Hematopoietic multipotent progenitor cell (in vitro differentiated cells): ENCODE measurements around the gene DLK2. TPM values are rescaled to one million over a fixed set of nuclear protein-coding genes. Genes with fewer than 3 reads are reported as not detected.
A peak's percentile ranks its signal among the peaks of the same experiment; 100 is the strongest.
"Not testable (repeated sequence)": the region's sequence is repeated elsewhere in the genome, so short reads cannot be mapped to it uniquely, and the experiment has no call there.

Experiments used
- DNase-seq, 3 donors: peaks; one replicate each; pipeline ENCODE4 v3.0.0-alpha.2; 2011 to 2015; ENCODE audit warnings: low read depth in 2 of 3, low spot score in 2 of 3
- total RNA-seq: library from RNA; depleted of rRNA; stranded (reverse); fragments of >200 nt; gene quantifications from one replicate; pipeline ENCODE4 v1.2.3, GENCODE V29; 2012

DLK2 gene
- total RNA-seq, 1 donor, result 0.27 TPM

DNA sequence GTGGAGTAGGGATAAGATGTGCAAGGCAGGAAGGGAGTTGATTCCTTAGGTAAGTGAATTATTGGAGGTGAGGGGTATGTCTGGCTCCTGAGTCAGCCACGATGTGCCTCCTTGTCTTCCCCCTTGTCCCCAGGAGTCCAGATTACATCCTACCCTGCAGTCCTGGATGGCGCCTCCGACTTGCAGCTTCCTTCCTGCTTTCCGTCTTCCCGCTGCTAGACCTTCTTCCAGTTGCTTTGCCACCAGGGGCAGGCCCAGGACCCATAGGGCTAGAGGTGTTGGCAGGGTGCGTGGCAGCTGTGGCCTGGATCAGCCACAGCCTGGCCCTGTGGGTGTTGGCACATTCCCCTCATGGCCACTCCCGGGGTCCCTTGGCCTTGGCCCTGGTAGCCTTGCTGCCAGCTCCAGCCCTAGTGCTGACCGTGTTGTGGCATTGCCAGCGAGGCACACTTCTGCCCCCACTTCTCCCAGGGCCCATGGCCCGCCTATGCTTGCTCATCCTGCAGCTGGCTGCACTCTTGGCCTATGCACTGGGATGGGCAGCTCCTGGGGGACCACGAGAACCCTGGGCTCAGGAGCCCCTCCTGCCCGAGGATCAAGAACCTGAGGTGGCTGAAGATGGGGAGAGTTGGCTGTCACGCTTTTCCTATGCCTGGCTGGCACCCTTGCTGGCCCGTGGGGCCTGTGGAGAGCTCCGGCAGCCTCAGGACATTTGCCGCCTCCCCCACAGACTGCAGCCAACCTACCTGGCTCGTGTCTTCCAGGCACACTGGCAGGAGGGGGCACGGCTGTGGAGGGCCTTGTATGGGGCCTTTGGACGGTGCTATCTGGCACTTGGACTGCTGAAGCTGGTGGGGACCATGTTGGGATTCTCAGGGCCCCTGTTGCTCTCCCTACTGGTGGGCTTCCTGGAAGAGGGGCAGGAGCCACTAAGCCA, 23.1 kb downstream of the DLK2 start:
- DNase-seq, result no peak

DNA sequence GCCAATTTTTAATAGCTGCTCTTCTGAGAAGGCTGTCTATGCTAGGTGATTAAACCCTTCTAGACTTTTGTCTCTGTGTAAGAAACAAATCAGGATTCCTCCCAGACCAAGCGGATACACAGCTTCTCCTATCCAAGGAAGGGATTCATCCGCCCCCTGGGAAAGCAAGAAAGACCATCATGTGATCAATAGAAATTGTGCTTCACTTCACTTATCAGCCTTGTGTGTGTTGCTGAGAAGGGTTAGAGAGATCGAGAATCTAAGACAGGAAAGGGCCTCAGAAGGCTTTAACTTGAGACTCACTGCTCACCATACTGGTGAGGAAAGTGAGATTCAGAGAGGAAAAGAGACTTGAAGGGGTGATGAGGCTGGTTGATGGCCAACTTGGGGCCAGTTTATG, 26.5 kb downstream of the DLK2 start:
- DNase-seq, result no peak

DNA sequence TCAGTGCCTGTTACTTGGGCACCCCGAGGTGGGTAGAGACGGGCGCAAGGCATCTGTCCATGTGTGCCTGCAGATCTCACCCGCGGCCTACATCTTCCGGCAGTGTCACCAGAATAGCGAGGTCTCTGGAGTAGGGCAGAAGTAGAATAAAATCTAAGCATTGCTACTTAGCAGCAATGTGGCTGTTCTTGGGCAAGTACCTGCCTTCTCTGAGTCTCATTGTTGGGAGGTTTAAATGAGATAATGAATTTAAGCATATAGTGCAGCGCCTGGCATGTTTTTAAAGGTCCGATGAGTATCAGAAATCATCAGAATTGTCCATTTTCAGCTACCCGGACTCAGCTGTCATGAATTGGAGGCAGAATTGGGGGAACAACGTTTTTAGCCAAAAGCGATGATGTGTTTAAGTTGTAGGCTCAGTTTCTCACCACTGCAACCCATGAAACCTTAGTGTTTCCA, 27.2 kb downstream of the DLK2 start:
- peak in 1 of 3 donors; percentile 5 for DNase-seq

DNA sequence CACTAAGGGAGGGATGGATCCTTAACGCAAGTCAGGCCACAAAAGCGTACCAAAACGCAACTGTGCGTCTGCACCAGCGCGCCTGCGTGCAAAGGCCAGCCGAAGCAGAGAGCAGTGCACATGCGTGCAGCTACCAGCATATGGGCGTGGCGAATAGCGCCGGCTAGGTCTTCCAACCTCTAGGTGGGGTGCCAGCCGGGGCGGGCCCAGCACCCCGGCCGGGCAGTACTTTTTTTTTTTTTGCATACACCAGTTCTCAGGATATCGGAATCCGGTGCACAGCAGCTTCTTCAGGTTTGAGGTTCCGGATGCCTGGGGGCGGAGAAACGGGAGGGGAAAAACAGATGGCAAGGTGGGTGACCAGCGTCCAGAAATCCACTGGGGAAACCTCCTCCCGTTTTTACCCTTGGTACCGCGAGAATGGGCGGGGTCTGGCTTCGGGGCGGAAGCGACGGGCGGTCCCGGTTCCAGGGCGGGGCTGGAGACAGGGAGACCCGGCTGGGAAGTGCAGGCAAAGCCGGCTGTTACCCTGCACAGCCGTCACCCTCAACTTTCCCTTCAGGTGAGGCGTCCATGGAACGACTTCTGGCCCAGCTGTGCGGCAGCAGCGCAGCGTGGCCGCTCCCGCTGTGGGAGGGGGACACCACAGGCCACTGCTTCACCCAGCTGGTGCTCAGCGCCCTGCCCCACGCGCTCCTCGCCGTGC, 27.8 kb downstream of the DLK2 start, which contains the start of gene ABCC10:
ABCC10 (plus strand) TSS at position 136 of the 706 bp plus-strand sequence; CDS start at position 574, 438 bp downstream.
- DNase-seq, result peak; percentile 88 to 96 (median 94)

DNA sequence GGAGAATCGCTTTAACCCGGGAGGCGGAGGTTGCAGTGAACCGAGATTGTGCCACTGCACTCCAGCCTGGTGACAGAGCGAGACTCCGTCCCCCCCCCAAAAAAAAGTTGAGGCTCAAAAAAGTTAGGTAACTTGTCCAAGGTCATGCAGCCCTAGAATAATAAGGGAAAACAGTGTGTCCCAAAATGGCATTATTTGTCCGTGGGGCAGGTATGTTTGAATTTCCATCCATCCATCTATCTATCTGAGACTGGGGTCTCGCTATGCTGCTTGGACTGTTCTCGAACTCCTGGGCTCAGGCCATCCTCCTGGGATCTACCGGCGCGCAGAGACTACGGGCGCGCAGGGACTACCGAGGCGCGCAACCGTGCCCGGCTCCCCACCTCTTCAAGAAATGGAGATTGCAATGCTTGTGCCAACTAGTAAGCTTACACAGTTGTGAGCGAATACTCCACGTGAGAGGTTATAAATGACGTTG, 28.4 kb downstream of the DLK2 start:
- DNase-seq, result no peak

DNA sequence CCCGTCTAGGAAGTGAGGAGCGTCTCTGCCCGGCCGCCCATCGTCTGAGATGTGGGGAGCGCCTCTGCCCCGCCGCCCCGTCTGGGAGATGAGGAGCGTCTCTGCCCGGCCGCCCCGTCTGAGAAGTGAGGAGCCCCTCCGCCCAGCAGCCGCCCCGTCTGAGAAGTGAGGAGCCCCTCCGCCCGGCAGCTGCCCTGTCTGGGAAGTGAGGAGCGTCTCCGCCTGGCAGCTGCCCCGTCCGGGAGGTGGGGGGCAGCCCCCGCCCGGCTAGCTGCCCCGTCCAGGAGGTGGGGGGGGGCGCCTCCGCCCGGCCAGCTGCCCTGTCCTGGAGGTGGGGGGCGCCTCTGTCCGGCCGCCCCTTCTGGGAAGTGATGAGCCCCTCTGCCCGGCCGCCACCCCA, 30.3 kb downstream of the DLK2 start:
- not testable (repeated sequence) for DNase-seq

DNA sequence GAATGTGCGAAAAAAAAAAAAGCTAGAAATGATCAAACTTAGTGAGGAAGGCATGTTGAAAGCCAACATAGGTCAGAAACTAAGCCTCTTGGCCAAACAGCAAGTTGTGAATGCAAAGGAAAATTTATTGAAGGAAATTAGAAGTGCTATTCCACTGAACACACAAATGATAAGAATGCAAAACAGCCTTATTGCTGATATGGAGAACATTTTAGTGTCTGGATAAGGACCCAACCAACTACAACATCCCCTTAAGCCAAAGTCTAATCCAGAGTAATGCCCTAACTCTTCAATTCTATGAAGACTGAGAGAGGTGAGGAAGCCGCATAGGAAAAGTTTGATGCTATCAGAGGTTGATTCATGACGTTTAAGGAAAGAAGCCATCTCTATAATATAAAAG, 33.5 kb downstream of the DLK2 start:
- no peak for DNase-seq

DNA sequence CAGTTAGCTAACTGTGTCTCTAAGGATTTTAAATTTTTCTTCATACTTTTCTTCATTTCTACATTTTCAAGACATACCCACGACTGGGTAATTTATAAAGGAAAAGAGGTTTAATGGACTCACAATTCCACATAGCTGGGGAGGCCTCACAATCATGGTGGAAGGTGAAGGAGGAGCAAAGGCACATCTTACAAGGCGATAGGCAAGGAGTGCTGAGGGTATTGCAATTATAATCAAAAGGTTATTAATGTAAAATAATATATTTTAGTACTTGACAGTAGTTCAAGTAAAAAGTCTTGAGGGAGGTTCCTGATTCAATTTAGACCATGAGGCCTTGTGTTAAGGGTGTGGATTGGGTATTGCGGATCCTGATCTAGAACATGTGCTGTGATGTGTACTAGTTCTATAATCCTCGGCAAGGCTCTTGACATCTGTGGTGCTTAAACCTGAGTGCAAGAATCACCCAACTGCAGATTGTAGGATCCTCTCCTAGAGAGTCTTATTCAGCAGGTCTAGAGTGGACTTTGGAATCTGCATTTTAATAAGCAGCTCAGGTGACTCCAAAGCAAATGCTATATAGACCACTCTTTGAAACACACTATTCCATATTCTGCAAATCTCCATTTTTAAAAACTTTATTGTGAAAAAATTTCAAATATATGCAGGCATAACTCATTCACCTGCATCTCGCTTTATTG, 35.2 kb downstream of the DLK2 start:
- no peak for DNase-seq

DNA sequence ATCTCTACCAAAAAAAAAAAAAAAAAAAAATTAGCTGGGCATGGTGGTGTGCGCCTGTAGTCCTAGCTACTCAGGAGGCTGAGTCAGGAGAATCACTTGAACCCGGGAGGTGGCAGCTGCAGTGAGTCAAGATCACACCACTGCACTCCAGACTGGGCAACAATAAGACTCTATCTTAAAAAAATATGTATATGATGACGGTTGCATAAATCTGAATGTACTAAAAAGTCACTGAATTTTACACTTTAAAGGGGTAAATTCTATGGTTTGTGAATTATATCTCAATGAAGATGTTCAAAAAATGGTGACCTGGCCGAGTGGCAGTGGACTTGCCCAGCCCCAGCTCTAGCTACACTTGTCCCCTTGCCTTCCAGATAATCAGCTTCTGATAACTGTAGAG, 38.4 kb downstream of the DLK2 start:
- DNase-seq, result no peak

DNA sequence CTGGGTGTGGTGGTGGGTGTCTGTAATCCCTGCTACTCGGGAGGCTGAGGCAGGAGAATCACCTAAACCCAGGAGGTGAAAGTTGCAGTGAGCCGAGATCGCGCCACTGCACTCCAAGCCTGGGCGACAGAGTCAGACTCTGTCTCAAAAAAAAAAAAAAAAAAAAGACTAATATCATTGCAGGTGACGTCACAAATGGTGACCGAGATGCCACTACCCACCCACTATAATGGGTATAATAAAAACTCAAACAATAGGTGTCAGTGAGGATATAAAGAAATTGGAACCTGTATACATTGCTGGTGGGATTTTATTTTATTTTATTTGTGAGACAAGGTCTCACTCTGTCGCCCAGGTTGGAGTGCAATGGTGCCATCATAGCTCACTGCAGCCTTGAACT, 40.1 kb downstream of the DLK2 start:
- not testable (repeated sequence) for DNase-seq

DNA sequence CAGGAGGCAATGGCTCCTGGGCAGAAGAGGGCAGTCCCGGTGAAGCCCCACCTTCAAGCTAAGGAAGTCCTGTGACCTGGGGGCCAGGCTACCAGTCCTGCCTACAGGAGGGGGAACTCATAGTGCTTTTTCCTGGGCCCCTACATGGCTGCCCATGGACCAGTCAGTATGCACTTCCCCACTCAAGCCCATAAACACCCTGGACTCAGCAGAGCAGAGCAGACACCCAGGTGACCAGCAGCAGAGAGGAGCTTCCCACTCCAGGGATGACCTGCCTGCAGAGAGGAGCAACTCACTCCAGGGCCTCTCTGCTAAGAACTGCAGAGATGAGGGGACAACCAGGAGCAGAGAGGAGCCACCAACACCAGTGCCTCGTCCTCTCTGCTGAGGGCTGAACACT, 42.3 kb downstream of the DLK2 start:
- no peak for DNase-seq

DNA sequence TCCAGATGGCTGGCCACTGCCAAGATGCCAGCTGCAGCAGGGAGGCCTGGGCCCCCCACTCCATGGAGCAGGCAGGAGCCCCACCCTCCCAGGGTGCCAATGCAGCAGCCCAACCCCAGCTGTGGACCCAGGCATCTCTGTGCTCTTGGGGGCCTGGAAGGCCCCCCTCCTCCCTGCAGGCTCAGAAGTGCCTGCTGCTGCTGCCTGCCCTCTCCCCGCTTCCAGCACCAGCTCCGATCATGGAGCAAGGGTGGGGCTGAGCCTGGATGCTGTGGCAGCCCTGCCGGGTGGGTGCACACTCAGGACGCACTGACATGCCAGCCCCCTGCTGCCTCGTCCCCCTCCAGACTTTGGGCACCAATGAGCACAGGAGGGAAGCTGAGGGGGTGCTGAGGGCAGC, 42.8 kb downstream of the DLK2 start:
- DNase-seq, result no peak

DNA sequence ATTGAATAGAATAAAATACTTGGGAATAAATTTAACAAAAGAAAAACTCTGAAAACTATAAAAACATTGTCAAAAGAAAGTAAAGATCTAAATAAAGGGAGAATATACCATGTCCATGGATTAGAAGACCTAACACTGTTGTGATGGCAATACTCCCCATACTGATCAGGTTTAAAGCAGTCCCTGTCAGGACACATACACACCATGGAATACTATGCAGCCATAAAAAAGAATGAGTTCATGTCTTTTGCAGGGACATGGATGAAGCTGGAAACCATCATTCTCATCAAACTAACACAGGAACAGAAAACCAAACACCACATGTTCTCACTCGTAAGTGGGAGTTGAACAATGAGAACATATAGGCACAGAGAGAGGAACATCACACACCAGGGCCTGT, 44.6 kb downstream of the DLK2 start:
- DNase-seq, result not testable (repeated sequence)

DNA sequence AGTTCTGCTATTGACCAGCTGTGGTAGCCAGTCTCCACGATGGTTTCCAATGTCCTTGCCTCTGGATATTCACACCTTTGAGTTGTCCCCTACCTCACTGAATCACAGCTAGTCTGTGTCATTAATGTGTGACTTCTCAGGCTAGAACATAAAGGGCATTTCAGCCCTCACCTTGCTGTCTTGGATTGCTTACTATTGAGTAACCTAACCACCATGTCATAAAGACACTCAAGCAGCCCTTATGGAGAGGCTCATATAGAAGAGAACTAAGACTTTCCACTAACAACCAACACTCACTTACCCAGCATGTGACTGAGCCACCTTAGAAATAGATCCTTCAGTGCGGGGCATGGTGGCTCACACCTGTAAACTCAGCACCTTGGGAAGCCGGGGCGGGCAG, 47.1 kb downstream of the DLK2 start:
- DNase-seq, result no peak

DNA sequence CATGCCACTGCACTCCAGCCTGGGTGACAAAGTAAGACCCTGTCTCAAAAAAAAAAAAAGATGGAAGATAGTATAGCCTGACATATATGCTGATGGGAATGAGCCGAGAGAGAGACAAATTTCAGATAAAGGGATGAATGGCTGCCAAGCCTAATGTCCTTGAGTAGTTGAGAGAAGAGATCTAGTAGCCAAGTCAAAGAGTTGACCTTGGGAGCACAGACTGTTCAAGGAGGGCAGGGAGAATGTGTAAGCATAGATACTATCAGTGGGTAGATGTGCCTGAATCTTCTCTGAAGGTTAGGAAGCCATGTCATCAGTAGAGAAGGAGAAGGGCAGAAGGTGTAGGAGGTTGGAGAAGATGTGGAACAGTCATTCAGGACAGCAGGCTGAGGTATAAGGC, 48.1 kb downstream of the DLK2 start:
- no peak for DNase-seq

DNA sequence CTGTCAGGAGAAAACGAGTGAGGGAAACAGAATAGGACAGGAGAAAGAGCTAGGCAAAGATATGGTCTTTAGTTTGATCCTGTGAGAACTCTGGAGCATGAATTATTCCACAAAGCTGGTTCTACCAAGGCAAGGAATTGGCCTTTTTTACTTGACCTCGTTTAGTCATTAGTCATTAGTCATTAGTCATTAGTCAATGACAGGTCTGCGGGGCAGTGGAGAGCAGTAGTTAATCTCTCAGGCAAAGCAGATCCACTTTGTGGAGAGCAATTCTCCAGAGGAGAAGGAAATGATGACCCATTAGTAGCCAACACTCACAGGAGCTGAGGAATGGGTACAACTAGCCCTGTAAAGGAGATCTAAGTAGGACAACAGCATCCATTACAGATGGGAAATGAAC, 50.0 kb downstream of the DLK2 start:
- no peak for DNase-seq

DNA sequence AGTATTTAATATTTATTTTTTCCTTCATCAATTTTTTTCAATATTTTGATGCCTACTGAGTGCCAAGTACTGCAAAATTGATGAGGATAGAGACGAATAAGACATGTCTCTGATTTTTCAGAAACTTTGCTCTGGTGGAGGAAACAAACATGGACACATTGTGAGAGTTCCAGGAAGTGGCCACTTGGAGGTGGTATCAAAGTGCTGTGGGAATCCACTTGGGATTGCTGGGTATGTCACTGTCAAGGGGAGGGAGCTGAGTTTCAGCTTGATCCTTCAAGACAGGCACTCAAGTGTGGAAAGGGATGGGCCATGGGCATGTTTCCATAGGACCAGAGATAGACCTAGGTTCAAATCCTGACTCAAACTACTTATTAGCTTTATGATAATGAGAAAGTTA, 52.5 kb downstream of the DLK2 start:
- no peak for DNase-seq

DNA sequence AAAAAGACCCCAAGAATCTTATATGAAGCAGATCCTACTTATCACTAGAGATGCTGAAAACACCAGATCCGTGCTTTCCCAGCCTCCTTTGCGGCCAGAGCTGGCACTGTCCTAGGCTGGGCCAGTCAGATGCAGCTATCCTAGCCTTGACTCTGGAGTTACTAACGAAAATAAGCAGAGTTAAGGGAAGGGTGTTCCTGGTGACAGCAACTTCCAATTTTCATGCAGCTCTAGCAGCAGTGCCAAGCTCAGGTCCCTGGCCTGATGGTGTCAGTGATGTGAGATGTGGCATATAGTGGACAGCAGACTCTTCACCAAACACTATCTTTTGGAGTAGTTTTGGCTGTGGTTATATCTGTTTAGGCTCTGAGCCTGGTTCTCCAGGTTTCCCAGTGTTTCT, 53.6 kb downstream of the DLK2 start:
- DNase-seq, result no peak
